GM21515 (cell line): Measurements from ENCODE around the gene FXYD3.
"Not testable (repeated sequence)": the region's sequence is repeated elsewhere in the genome, so short reads cannot be mapped to it uniquely, and the experiment has no call there.

ENCODE experiments used
- ATAC-seq: cut with Tn5 transposase; IDR thresholded peaks from one replicate; pipeline ENCODE4 v1.9.1; 2021; ENCODE audit not compliant: unreplicated experiment

FXYD3 gene

GRCh38 chr19:35123573-35123972 lies 8.0 kb downstream of the FXYD3 start:
- no peak for ATAC-seq

DNA sequence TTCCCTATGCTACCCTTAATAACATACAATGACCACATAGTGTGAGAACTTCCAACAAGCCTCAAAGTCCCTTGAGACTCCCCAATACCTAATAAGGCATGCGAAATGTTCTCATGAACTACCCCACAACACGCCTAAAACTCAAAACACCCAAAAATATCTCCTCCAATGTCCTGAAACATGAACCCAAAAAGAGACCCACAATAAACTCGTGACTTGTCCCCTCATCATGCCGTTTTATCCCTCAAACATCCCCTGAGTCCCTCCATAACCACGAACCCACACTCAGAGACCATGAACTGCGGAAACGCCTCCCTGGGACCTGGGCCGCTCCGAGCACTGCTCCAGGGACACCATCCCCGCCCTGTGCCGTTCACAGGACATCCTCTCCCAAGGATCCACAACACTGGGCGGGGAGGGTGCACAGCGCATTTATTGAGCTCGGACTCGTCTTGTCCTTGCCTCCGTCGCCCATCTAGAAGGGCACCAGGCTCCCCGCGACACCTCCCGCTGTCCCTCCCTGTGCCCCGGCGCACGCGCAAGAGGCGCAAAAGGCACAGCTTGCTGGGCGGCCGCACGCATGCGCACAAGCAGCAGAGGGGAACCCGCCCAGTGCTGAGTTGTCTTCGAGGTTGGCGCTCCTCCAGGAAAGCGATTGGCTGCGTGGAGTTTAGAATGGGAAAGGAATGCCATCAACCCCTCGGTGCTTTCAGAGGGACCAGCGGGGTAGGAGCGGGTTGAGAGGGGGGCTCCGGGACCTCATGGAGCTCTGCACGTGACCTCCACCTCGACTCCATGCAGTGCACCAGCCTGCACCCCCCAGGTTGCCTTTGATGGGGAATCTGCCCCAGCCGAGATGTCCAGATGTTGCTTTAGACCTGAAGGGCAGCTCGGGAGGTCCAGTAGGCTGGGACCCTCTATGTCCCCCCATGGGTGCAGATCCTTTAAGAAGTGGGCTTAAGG lies 8.8 kb downstream of the FXYD3 start:
- ATAC-seq: peak; percentile 73

DNA sequence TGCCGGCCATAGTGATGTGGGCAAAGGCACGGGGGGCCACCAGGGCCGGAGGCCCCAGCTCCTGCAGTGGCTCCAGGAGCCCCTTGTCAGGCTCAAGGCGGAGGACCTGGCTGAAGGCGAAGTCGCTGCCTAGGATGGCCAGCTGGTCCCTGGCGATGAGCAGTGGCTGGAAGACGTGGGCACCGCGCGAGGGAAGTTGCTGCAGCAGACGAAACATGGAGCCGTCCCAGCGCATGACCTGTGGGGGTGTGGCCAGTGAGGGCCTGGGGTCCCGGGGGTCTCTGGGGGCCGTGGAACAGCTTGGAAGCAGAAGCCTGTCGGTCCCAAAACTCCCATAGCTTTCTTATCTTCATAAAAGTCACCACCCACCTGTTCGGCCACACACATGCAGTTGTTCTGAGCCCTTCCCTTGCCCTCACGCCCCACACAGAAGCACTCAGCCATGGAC lies 9.7 kb downstream of the FXYD3 start:
- no peak for ATAC-seq

- ATAC-seq: no peak
Observed at GRCh38 chr19:35125749-35126623, 10.4 kb downstream of the FXYD3 start.

- ATAC-seq: no peak
Observed at GRCh38 chr19:35126624-35126959, 11.0 kb downstream of the FXYD3 start.

GRCh38 chr19:35127871-35128270 lies 12.2 kb downstream of the FXYD3 start:
- ATAC-seq: no peak

GRCh38 chr19:35128398-35129057 lies 12.9 kb downstream of the FXYD3 start:
- no peak for ATAC-seq

GRCh38 chr19:35129724-35130274 lies 14.2 kb downstream of the FXYD3 start:
- not testable (repeated sequence) for ATAC-seq

DNA sequence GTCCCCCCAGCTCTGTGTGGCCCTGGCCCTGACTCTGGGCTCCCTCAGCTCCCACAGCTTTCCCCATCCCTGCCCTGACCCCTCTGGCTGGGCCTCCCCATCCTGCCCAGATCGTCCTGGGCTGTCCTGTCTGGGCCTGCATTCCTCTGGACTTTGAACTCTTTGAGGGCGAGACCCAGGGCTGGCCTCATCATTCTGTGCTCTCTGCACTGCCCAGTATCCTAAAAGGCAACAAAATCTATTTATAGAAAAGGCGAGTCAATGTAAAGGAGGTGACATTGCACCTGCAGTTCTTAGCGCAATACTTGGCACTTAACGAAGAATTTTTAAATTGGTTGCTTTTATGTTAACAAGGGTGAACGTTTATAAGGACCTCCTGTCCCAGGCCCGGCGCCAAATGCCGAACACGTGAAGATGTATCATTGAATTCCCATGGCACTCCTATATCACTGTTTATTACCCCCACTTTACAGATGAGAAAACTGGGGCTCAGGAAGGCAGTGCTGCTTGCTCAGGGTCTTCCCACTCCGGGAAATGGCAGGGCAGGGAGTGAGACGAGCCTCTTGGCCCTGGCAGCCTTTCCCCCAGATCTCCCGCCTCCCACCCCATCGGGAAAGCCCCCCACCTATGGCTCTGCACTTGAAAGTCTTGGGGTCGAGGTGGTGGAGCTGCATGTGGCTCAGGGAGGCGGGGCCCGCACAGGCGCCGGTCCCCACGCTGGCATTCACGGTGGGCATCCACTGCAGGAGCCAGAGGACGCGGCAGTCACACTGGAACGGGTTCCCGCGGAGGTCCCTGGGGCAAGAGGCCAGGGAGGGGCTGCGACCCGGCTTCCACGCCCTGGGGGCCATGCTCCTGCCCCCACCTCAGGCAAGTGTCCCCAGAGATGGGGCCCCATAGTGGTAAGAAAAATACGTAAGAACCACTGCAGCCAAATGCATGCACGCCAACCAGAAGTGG lies 15.4 kb downstream of the FXYD3 start:
- ATAC-seq: no peak

GRCh38 chr19:35132254-35132653 lies 16.6 kb downstream of the FXYD3 start:
- ATAC-seq: no peak

DNA sequence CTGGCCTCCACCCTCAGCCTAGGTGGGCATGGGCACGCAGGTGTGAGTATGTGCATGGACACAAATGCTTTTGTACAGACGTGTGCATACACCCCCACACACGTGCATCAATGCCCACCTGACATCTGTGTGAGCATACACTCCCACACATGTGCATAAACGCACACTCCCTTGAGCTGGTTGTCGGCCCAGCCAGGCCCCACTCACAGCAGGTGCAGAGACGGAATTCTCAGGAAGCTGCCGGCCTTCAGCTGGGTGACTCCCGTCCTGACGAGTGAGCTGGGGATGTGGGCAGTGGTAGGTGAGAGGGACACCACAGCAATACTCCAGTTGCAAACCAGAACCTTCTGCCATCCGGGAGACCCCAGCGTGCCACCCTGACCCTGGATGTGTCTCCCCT lies 18.2 kb downstream of the FXYD3 start:
- ATAC-seq: no peak

GRCh38 chr19:35134601-35135242 lies 19.1 kb downstream of the FXYD3 start, which contains the start of gene LGI4:
TSS of gene LGI4 (minus strand) at chr19:35135059. CDS start at chr19:35134680, 379 bp downstream.
- ATAC-seq: no peak

DNA sequence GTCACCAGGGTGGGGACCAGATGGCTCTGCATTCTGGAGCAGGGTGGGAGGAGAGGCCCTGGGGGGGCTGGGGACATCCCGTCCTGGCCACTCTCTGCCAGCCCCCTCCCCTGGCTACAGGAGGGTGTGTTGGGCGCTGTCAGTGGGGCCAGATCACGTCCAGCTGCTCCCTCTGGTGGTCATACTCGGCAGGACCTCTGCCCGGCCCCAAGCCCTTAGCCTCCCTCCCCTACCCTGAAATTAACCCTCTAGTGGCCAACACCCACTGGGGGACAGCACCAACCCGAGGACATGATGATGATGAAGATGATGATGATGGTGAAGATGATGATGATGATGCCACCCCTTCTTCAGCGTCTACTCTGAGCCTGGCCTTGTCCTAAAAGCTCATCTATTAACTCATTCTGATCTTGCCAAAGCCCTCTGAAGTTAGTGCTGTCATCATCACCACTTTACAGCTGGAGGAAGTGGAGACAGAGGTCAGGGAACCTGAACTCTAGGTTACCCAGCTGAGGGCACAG lies 19.8 kb downstream of the FXYD3 start:
- ATAC-seq: no peak

GRCh38 chr19:35136231-35136630 lies 20.6 kb downstream of the FXYD3 start:
- ATAC-seq: no peak

DNA sequence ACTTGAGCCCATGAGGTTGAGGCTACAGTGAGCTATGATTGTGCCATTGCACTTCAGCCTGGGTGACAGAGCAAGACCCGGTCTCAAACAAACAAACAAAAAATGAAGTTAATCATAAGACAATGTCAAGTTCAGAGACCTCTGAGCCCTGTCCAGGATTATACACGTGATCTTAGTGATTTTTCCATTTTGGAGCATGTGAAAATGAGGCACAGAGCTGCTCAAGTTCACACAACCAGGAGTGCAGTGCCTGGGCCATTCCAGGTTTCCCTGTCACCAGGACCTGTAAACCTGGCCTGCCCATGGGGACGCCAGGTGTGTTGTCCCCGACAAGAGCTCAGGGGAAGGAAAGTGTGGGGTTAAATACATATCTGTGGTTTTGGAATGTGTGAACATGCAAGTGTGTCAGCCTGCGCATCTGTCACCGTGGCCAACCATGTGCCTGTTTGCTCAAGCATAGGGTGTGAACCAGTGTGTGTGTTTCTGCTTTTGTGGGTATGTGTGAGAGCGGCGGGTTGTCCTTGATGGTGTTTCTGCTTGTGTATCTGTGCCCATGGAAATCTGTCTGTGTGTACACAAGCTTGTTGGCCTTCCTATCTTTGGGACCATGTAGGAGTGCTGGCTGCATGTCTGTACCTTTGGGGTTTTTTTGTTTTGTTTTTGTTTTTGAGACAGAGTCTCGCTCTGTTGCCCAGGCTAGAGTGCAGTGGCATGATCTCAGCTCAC lies 21.5 kb downstream of the FXYD3 start:
- no peak for ATAC-seq

DNA sequence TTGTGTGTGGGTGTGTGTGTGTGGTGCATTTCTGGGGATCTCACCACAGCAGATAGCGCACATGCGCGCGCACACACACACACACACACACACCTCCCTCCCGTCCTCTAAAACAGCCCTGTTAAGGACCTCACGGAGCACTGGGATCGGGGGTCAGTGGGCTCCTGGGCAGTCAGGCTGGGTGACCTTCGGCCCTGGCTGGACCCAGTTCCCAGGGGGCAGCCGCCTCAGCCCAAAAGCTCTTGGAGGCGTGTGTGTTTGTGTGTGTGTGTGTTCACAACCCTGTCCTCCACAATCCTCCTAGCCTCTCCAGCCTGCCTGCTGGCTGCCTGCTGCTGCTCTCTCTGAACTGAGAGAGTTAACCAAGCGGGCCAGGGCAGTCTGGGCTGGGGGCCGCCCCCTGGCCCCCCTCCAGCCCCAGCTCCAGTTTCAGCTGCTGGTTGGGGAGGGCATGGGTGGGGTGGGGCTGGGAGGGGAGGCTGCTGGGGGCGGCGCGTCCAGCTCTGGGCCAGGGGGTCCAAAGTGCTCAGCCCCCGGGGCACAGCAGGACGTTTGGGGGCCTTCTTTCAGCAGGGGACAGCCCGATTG lies 22.8 kb downstream of the FXYD3 start, which contains the start of gene FXYD1:
Gene FXYD1, plus strand, starts transcription at position 520 of the 588 bp plus-strand sequence. CDS start 1,256 bp downstream, outside the sequence.
- no peak for ATAC-seq

DNA sequence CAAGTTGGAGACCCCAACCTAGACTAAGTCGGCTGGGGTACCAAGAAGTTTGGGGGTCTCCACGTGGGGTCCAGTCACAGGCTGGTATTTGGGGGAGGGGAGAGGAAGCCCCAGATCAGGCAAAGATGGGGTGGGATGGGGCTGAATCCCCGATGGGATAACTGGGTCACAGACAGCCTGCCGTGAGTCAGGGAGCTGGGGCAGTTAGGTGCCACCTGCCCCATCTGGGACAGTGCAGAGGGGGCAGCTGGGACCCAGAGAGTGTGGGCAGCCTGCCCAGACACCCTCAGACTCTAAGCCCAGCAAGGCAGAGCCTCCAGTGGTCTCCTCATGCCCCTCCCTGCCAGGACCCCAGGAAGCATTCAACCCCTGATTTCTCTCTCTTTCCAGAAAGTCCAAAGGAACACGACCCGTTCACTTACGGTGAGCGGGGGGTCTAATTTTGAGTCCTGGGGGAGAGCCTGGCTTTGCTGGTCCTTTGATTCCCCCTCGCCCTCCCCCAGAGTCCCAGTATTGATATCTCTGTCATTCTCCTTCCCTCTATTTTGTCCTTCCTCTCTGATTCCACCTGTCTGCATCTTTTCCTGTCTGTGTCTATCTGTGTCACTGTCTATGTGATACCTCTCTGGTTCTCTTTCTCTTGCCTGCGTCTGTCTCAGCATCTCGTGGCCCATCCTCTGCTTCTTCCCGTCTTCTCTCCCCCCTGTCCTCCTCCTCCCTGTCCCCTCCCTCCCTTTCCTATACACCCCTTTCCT lies 24.8 kb downstream of the FXYD3 start:
- no peak for ATAC-seq
